ENCODE results near the gene APH1B.

Gene APH1B

DNA sequence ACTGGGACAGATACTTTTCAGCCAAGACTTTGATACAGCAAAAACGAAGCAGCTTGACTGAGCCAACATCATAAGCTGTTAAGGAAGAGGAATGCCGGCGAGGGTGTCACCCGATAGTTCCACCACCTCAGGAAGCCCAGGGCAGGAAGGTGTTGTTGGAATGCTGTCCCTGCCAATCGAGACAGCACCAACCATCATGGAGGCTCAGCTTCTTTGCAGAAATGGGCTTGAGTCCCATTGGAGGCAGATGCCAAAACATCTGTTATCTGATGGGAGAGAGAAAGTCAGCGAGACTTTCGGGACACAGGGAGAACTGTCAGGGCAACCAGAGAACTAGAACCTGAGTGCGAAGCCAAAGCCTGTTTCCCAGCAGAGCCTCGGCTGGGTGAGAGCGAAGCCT, 53.5 kb downstream of the APH1B start:
- TF ChIP-seq, protein P1, sequence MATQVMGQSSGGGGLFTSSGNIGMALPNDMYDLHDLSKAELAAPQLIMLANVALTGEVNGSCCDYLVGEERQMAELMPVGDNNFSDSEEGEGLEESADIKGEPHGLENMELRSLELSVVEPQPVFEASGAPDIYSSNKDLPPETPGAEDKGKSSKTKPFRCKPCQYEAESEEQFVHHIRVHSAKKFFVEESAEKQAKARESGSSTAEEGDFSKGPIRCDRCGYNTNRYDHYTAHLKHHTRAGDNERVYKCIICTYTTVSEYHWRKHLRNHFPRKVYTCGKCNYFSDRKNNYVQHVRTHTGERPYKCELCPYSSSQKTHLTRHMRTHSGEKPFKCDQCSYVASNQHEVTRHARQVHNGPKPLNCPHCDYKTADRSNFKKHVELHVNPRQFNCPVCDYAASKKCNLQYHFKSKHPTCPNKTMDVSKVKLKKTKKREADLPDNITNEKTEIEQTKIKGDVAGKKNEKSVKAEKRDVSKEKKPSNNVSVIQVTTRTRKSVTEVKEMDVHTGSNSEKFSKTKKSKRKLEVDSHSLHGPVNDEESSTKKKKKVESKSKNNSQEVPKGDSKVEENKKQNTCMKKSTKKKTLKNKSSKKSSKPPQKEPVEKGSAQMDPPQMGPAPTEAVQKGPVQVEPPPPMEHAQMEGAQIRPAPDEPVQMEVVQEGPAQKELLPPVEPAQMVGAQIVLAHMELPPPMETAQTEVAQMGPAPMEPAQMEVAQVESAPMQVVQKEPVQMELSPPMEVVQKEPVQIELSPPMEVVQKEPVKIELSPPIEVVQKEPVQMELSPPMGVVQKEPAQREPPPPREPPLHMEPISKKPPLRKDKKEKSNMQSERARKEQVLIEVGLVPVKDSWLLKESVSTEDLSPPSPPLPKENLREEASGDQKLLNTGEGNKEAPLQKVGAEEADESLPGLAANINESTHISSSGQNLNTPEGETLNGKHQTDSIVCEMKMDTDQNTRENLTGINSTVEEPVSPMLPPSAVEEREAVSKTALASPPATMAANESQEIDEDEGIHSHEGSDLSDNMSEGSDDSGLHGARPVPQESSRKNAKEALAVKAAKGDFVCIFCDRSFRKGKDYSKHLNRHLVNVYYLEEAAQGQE (IDR thresholded peaks at IDR 0.05; ENCODE audit: low read depth): no peak
- TF ChIP-seq ZBTB7A (IDR thresholded peaks at IDR 0.05; ENCODE audit: low read depth): no peak
- TF ChIP-seq NFIC (IDR thresholded peaks at IDR 0.05): no peak
- TF ChIP-seq EGR1 (IDR thresholded peaks at IDR 0.05): no peak
- TF ChIP-seq TEAD4 (IDR thresholded peaks at IDR 0.05): no peak
- TF ChIP-seq YY1 (IDR thresholded peaks at IDR 0.05; ENCODE audit: low read depth): no peak
- TF ChIP-seq EP300 (IDR thresholded peaks at IDR 0.05; ENCODE audit: borderline replicate concordance): no peak

- no peak for TF ChIP-seq USF1 (IDR thresholded peaks at IDR 0.05)
- TF ChIP-seq TAF1 (IDR thresholded peaks at IDR 0.05; ENCODE audit: low read depth): no peak
- no peak for TF ChIP-seq TEAD4 (IDR thresholded peaks at IDR 0.05)
- no peak for TF ChIP-seq CEBPB (IDR thresholded peaks at IDR 0.05)
- TF ChIP-seq YY1 (IDR thresholded peaks at IDR 0.05; ENCODE audit: low read depth): no peak
- TF ChIP-seq, protein P1 (IDR thresholded peaks at IDR 0.05; ENCODE audit: low read depth): no peak
- no peak for TF ChIP-seq TCF12 (IDR thresholded peaks at IDR 0.05; ENCODE audit: low read depth)
- TF ChIP-seq CREB1 (IDR thresholded peaks at IDR 0.05; ENCODE audit: low read depth): no peak
- no peak for TF ChIP-seq ZBTB7A (IDR thresholded peaks at IDR 0.05; ENCODE audit: low read depth)
- TF ChIP-seq, protein P2, sequence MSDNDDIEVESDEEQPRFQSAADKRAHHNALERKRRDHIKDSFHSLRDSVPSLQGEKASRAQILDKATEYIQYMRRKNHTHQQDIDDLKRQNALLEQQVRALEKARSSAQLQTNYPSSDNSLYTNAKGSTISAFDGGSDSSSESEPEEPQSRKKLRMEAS (IDR thresholded peaks at IDR 0.05): no peak
Observed at GRCh38 chr15:63331456-63331855, 54.1 kb downstream of the APH1B start.

GRCh38 chr15:63332367-63333124, 55.1 kb downstream of the APH1B start:
- TF ChIP-seq ZBTB7A (IDR thresholded peaks at IDR 0.05; ENCODE audit: low read depth) (no peak), TCF12 (IDR thresholded peaks at IDR 0.05; ENCODE audit: low read depth) (no peak), NFIC (IDR thresholded peaks at IDR 0.05) (peak; percentile 64), CREB1 (IDR thresholded peaks at IDR 0.05; ENCODE audit: low read depth) (no peak)
- TF ChIP-seq, protein P1 (IDR thresholded peaks at IDR 0.05; ENCODE audit: low read depth): no peak

DNA sequence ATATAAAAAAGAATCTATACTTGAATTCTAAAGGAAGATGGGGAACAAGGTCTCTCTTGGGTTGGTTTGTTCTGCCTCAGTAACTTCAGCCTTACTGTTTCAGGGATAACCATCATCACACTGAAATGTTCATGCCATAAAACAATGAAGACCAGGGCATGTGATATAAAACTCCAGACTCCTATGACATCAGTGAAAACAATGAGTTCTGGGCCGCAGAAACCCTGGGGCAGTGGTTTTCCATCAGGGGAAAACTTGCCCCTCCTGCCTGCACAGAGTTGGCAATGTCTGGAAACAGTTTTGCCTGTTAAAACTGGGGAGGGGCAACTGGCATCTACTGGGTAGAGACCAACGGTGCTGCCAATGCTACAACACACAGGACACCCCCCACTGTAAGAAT, 57.4 kb downstream of the APH1B start:
- TF ChIP-seq CREB1 (IDR thresholded peaks at IDR 0.05; ENCODE audit: low read depth) (no peak), ZBTB7A (IDR thresholded peaks at IDR 0.05; ENCODE audit: low read depth) (no peak), TCF12 (IDR thresholded peaks at IDR 0.05; ENCODE audit: low read depth) (no peak), YY1 (IDR thresholded peaks at IDR 0.05; ENCODE audit: low read depth) (no peak), TAF1 (IDR thresholded peaks at IDR 0.05; ENCODE audit: low read depth) (no peak), NFIC (IDR thresholded peaks at IDR 0.05) (no peak), EGR1 (IDR thresholded peaks at IDR 0.05) (no peak), TEAD4 (IDR thresholded peaks at IDR 0.05) (no peak), FOXM1 (IDR thresholded peaks at IDR 0.05; ENCODE audit: borderline replicate concordance, low read depth) (no peak), USF1 (IDR thresholded peaks at IDR 0.05) (no peak), CEBPB (IDR thresholded peaks at IDR 0.05) (no peak), EP300 (IDR thresholded peaks at IDR 0.05; ENCODE audit: borderline replicate concordance) (no peak), RAD21 (IDR thresholded peaks at IDR 0.05; ENCODE audit: low read depth) (no peak)
- TF ChIP-seq, protein P2 (IDR thresholded peaks at IDR 0.05): no peak
- TF ChIP-seq, protein P1 (IDR thresholded peaks at IDR 0.05; ENCODE audit: low read depth): no peak

All from Ishikawa (cell line).